Right lung (tissue), 5 donors: ENCODE measurements around the gene XPR1. TPM values are rescaled to one million over a fixed set of nuclear protein-coding genes. Genes with fewer than 3 reads are reported as not detected.

Source experiments
- DNase-seq, 2 donors: peaks; one replicate each; pipeline ENCODE4 v3.0.0-alpha.2; 2013
- polyA plus RNA-seq, 5 donors: library from polyadenylated mRNA; unstranded; fragments of 120-200 nt; gene quantifications; one replicate each; pipeline versions ENCODE4 v1.2.1 to v1.2.3, GENCODE V29; 2013; ENCODE audit warnings: inconsistent platforms in 1 of 5, low replicate concordance in 1 of 5; ENCODE audit not compliant: insufficient read length in 5 of 5, insufficient read depth in 1 of 5

The XPR1 gene
- polyA plus RNA-seq, 5 donors: 18.8 to 32.2 (median 28.6) TPM

DNA sequence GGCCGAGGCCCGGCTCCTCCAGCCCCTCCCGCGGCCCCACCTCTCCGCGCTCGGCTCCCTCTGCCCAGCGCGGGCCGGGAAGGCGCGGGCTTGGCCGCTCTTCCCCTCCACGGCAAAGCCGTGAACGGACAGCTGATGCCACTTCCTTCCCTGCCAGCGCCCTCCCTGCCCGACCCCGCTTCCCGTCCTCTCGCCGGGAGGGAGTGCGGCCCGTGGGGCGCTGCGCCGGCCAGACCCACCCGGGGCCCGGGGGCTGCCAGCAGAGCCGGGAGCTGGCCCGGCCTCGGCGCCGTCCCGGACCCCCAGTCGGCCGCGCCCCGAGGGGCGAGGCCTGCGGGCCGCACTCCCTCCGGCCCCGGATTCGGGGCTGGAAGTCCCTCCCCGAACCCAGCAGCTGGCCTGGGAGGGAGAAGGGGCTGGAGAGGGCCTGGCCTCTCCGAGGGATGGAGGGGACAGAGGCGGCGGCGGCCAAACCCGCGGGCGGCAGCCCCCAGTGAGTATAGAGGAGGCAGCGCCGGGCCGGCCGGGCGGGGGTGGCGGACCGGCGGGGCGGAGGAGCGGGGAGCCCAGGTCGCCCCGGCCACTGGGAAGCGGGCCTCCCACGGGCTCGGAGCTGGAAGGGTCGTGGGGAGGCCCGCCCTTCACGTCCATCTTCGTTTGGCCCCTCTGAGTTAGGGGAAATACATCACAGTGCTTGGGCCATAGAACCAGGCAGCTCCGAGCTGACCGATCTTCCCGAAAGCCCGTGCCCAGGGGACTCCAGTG, 281.2 kb downstream of the XPR1 start, which contains the start of gene KIAA1614:
TSS of gene KIAA1614 (plus strand) at position 97 of the 765 bp plus-strand sequence. CDS start at position 444, 347 bp downstream.
- peak; percentile 66 to 77 for DNase-seq

DNA sequence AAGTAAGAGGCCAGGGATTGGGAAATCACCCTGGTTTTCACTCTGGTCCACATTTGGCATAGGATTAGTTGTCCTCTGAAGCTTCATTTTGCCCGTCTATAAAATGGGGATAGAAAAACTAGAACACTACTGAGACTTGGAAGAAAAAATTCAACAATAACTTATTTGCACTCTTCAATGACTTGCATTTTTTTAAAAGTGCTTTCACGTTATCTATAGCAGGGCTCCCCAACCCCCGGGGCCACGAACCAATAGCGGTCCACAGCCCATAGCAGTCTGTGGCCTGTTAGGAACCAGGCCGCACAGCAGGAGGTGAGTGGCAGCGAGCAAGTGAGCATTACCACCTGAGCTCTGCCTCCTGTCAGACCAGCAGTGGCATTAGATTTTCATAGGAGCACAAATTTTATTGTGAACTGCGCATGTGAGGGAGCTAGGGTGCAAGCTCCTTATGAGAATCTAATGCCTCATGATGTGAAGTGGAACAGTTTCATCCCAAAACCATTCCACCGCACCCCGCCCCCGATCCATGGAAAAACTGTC, 283.7 kb downstream of the XPR1 start:
- no peak for DNase-seq

DNA sequence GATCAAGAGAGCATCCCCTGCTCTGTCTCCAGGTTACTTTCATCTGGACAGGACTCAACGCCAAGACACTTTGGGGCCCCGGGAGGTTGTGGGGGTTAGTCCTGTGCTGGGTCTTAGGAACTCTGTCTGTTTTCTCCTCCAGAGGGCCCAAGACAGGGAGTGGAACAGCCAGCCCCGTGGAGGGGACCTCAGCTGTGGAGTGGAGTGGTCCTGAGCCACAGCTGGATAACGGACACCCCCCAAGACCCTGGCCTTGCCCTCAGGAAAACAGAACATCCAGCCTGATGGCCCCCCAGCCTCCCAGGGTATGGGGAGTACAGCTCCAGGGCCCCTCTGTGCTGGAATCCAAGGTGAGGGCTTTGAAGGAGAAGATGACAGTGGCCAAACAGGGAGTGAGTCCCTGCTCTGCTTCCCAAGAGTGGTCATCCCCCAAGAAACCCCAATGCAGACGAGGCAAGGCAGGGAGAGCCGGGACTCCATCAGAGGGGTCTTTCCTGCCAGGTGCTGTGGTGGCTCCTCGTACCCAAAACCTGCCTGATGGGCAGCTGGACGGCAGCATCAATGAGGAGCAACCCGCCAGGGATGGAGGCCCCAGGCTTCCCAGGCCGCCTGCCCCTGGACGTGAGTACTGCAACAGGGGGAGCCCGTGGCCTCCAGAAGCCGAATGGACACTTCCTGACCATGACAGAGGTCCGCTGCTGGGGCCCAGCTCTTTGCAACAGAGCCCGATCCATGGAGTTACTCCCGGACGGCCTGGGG, 284.4 kb downstream of the XPR1 start:
- no peak for DNase-seq

DNA sequence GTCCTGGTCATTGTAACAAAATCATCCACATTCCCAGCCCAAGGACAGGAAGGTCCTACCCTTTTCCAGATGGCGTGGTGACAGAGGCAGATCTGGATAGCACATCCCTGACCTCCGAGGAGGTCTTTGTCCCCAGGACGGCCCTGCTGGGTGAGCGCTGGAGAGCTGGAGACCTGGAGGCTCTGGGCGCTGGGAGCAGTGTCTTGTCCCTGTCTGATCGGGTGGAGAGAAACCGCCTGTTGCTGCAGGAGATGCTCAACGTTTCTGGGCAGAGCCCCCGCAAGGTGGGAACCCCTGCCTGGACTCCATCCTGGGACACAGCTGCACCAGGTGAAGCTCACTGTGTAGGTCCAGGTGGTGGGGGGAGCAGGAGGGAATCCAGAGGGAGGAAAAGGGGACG, 284.9 kb downstream of the XPR1 start:
- DNase-seq: no peak

DNA sequence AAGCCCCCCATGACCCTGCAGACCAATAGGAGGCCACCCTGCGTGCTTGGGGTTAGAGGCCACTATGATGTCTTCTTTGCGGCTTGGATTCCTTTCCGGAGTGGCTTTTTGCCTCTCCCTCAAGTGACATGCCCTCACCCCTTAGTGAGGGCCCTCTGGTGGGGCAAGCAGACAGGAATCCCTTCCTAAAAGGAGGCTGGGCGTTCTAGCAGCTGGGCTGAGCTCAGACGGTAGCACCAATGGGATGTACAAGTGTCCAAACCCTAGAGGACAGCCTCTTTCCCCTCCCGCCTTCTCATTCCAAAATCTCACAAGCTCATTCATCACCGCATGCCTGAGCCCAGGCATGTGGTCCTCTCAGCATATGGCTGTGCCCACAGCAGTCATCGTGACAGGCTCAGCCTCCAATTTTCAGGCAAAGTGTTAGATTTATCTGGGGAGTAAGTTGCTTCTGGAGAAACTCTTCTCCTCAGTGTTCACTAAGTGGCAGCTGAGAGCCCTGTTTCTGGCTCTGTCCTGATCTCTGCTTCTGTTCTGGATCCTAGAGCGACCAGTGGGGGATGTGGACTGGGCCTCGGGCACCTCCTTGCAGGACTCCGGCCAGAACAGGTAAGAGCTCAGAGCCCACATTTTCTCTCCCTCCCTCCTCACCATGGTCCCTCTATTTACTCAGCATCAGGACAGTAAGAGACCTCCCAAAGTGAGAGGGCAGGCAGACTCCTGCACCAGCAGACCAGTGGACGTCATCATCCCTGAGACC, 285.7 kb downstream of the XPR1 start:
- no peak for DNase-seq

DNA sequence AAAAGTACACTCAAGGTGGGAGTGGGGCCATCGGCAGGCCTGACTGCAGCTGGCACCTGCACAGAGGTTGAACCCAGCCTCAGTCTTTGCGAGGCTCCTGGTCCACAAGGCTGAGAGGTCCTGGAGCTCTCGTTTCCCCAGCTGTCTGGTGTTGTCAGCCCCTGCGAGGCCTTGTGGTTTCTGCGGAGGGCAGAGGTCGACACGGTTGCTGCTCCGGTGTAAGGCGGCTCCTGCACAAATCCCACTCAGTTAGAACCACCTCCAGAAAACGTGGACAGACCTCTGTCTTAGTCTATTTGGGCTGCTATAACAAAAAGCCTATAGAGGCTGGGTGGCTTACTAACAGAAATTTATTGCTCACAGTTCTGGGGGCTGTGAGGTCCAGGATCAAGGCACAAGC, 286.7 kb downstream of the XPR1 start:
- no peak for DNase-seq

DNA sequence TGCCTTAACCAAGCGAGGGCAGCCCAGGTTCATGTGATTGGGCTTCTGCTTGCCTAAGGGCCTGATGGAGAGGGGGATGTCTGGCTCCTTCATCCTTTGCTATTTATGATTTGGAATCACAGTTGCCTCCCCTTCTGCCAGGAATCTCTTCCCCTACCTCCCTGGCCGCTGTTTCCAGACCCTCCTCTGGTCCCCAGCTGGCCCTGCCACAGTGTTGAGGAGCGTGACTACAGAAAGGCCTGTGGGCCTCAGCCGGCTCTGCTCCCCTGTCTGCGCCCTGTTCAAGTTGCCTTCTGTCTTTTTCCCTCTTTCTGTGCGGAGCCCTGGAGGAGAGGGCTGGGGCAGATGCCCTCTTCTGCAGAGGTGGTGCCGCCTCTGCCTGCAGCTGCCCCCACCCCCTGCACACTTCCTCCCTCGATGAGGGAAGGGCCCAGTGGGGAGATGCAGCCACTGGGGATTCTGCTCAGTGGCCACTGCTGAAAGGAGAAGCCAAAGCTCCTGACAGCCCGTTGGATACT, 287.4 kb downstream of the XPR1 start:
- DNase-seq: no peak

DNA sequence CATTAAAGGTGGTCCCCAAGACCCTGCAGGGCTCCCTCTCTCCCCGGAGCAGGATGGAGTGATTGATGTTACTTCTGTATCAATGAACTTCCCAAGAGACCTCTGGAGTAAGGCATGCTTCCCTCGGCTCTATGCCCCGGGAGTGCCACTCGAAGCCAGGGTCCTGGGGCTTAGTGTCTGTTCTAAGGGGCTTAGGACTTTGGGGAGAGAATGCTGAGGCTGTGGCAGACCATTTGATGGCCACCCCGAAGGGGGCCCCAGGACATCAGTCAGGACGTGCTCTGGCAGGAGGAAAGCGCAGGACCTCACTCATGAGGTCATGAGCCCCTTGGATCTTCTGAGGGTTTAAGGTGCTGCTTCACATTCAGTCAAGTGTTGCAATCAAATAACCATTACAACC, 288.4 kb downstream of the XPR1 start:
- no peak for DNase-seq

DNA sequence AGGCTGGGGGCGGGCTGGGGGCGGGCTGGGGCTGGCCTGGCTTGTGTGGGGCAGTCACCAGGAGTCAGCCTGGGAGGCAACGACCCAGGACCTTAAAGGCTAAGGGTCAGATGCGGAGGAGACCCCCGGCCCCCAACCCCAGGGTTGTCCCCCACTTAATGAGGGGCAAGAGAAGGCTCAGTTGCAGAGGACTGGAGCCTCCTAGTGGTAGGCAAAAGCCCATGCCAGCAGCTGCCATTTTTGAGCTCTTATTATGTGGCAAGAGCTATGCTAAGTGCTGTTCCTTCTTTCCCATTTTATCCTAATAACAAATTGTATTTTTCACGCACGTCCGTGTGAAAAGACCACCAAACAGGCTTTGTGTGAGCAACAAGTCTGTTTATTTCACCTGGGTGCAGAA, 288.9 kb downstream of the XPR1 start:
- no peak for DNase-seq

DNA sequence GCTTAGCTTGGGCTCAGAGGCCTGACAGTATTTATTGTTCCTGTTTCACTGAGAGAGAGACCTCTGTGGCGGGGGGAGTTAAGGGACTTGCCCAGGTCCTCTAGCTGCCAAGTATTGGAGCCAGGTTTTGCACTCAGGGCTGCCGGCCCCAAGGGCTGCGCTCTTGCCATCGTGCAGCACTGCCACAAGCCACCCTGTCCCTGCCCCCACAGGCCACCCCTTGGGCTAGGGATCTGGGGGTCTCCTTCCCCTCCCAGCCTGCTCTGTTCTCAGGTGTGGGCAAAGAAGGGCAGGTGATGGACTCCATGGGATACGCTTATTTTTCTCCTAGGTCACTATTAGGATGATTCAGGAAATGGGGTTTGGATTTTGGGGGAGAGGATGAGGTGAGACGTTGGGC, 289.6 kb downstream of the XPR1 start:
- no peak for DNase-seq

DNA sequence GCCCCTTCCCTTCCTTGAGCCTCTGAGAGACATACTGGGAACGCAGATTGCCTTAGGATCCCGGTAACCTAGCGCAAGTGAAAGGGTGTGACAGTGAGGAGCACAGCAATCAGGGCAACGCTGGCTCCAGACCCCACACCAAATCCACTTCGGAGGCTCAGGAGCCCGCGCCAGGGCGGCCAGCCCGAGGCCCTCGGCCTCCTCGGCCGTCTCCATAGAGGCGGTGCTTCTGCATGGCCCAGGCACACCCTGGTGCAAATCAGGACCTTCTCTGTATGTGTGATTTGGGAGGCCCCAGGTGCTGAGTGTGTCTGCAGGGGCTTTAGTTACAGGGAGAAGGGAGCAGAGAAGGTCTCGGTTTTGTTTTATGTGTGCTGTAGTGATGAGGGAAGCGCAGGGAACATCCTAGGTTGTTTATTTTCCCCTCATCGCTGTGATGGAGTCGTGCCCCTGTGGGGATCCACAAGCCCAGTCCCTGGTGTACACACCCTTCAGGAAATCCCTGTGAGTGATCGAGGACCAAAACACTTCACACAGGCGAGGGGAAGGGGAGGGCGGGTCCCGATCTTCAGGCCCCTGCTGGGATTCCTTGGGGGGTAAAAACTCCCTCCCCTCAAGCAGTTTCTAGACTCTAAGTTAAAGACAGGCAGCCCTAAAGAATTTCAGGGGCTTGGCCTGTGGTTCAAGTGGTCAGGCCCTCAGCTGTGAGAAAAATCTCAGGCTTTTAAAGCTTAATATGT, 290.2 kb downstream of the XPR1 start:
- no peak for DNase-seq

DNA sequence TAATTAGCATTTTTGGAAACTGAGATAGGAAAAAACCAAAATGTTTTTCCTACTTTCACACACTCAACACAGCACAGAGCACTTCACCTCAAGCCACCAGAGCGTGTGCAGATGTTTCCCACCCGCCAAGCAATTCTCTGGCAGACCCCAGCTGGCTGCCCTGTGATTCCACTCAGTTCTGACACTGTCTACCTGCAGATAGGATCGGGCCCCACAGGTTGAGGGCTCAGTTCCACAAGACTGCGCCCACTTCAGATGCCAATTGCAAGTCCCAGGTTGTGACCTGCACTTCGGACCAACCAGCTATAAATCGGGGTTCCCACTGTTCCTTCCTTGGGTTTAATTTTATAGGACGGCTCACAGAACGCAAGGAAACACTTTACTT, 290.8 kb downstream of the XPR1 start:
- no peak for DNase-seq

DNA sequence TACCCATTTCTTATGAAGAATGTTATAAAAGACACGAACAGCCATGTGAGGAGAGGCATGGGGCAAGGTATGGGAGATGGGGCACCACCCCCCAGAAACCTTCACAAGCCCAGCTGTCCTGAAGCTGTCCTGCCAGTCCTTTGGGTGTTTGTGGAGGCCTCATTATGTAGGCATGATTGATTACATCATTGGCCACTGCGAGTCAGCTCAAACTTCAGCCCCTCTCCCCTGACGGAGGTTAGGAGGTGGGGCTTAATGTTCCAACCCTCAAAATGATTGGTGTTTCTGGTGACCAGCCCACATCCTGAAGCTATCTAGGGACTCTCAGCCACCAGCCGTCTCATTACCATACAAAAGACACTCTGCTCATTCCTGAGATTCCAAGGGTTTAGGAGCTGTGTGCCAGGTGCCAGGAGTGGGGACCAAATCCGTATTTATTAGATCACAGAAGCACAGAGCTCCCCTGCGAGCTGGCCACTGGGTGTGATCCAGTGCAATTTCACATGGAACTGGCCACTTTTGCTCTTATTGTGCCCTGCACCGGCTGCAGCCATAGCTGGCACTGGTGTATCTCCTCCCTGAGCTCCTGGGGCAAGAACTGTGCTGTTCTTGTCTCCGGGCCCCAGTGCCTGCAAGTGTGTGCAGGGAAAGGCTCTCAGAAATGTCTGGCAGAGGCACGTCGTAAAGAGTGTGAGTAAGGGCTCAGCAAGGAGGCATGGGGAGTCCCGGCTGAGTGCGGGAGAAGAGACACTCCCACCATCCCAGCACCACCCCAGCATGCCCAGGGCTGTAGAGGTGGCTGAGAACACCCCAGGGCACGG, 291.4 kb downstream of the XPR1 start:
- DNase-seq: no peak

DNA sequence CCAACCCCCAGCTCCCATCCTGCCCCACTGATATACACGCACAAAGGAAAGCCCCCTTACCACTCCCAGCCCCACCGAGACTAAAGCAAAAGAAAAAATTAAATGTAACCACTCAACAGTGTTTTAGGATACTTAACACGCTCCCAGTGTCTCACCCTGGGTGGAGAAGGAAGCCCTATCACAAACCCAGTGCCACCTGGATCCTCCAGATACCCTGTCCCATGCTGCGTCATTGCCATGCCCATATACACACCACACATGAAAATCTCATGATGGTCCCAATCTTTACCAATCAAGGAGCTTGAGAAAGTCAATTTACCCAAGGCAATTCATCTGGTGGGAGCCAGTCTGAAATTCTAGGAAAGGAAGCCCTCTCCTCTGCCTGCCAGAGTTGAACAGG, 292.1 kb downstream of the XPR1 start:
- DNase-seq: no peak

DNA sequence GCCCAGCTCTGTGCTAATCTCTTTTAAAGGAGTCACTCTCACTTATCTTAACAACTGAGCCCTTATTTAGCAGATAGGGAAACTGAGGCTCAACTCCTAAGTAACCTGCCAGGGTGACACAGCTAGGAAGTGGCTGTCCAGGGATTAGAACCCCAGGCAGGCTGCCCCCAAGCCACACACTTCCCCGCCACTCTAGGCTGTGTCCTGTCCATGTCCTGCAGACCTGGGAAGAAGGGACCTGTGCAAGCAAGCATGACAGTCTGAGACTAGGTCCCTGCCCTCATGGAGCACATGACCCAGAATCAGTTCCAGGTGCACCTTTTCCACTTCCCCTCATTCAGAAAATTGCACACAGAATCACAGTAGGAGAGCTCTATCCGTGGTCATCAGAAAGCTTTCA, 293.1 kb downstream of the XPR1 start:
- DNase-seq: no peak

DNA sequence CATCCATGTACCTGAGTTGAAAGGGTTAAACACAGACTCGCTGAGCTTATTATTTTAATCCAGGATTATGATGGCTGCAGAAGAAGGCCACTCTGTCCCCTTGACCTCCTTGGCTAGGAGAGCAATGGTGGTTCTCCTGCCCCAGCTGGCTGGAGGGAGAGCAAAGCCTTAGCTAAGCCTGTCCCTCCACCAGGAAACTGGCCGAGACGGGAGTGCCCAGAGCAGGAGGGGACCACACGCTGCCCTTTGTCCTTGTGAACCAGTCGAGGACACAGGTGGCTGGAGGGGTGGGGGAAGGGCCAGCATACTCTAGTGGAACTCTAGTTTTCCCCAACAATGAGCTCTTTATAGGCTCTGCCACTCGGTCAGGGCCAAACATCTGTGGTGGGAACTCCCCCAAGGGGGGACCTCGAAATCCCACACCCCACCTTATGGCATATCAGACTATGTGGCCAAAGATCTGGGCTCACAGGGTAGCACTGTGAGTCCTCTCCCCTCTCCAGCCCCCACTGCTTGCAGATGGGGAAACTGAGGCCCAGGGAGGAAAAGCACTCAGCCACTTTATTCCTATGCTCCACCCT, 293.7 kb downstream of the XPR1 start:
- no peak for DNase-seq

DNA sequence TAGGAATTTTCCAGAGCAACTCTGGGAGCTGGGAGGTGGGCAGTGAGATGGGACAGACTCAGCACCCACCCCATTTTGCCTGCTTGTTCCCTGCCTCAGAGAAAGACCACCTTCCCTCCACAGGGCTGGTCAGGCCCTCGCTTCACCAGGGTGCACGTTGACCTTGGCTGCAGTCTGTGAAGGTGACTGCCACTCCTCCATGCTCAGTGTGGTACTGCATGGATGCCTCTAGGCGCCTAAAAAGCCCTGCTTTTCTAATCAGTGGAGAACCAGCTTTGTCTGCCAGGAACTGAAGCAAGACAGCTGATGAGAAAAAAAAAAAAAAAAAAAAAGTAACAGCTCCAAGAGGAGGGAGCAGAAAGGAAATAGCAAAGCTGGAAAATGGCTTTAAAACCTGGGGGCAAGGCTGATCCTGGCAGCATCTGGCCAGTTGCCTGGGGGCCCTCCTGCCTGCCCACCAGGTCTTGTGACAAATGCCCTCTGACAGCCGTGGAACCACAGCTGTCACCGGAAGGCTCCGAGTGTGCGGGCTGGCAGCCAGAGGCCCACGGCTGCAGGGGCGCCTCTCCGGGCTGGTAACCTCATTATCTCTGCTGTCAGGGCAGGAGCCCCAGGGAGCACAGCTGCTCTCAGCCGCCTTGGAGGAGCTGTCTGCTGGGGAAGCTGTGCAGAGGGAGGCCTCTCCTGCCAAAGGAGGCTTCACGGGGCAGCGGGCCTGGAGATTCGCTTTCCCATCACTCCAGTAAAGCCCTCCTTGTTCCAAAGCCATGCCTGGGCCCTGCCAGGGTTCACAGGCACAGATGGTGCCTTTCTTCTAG, 294.6 kb downstream of the XPR1 start:
- peak; percentile 88 for DNase-seq

DNA sequence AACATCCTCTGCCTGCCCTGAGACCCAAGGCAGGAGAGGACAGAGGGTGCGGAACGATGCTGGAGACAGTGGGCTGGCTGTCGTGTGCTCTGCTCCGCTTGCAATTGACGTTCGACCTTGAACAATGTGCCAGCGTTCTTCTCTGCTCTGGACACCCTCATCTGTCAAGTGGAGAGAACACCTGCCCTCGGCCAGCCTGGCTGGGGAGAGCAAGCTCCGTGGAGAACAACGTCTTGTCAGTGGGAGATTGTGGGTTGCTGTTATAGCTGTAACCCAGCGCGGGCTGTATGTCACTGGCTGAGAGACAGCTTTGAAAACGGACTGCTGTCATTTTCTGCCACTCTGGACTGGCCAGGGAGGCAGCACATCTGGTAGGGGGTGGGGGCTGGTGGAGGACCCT, 295.5 kb downstream of the XPR1 start:
- no peak for DNase-seq

DNA sequence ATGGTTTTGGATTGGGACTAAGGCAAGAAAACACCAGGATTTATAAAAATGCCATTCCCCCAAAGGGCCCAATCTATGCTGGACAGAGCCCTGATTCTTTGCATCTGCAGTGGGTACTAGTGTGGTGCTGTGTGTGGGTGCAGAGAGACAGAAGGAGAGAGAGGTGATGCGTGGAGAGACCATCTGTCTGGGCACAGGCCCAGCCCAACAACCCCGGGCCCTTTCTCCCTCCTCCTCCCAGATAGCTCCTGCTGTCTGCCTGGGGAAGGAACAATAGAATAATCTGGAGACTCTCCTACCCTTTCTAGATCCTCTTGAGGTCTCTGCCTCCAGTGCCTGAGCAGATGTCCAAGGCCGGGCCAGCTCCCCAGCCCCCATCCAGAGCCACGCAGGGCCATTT, 296.0 kb downstream of the XPR1 start:
- DNase-seq: no peak
